ENCODE measurements around the gene HSH2D.
"Not testable (repeated sequence)": the region's sequence is repeated elsewhere in the genome, so short reads cannot be mapped to it uniquely, and the experiment has no call there.

HSH2D gene

GRCh38 chr19:16143399-16144215 lies at the start of gene HSH2D:
Gene HSH2D (plus strand): TSS chr19:16143685. CDS start chr19:16148751, 5,066 bp downstream.
- DNase-seq, result no peak

GRCh38 chr19:16094360-16095070 lies 49.0 kb upstream of the HSH2D start:
- no peak for DNase-seq

GRCh38 chr19:16095071-16095571 lies 48.4 kb upstream of the HSH2D start:
- DNase-seq, result no peak

GRCh38 chr19:16096280-16096855 lies 47.1 kb upstream of the HSH2D start:
- no peak for DNase-seq

- DNase-seq, result no peak
Measured at GRCh38 chr19:16098416-16098768, 45.1 kb upstream of the HSH2D start.

- no peak for DNase-seq
Measured at GRCh38 chr19:16098821-16099220, 44.7 kb upstream of the HSH2D start.

GRCh38 chr19:16099314-16099965 lies 44.0 kb upstream of the HSH2D start:
- not testable (repeated sequence) for DNase-seq

GRCh38 chr19:16100524-16100923 lies 43.0 kb upstream of the HSH2D start:
- no peak for DNase-seq

GRCh38 chr19:16104722-16105121 lies 38.8 kb upstream of the HSH2D start:
- DNase-seq, result no peak

GRCh38 chr19:16106121-16106520 lies 37.4 kb upstream of the HSH2D start:
- DNase-seq, result no peak

GRCh38 chr19:16111160-16111908 lies 32.2 kb upstream of the HSH2D start, which contains the start of gene RAB8A:
Gene RAB8A (plus strand): TSS chr19:16111889. CDS start chr19:16111902, 13 bp downstream.
- DNase-seq, result peak; percentile 83 to 93

- DNase-seq, result no peak
Measured at GRCh38 chr19:16111909-16112752, 31.4 kb upstream of the HSH2D start.

GRCh38 chr19:16112778-16113177 lies 30.7 kb upstream of the HSH2D start:
- DNase-seq, result no peak

- DNase-seq, result no peak
Measured at GRCh38 chr19:16113727-16114126, 29.8 kb upstream of the HSH2D start.

- DNase-seq, result no peak
Measured at GRCh38 chr19:16115301-16116039, 28.0 kb upstream of the HSH2D start.

GRCh38 chr19:16116067-16116466 lies 27.4 kb upstream of the HSH2D start:
- DNase-seq, result no peak

- DNase-seq, result no peak
Measured at GRCh38 chr19:16117594-16118033, 25.9 kb upstream of the HSH2D start.

- DNase-seq, result no peak
Measured at GRCh38 chr19:16118489-16119033, 24.9 kb upstream of the HSH2D start.

- DNase-seq, result not testable (repeated sequence)
Measured at GRCh38 chr19:16119075-16119857, 24.2 kb upstream of the HSH2D start.
